ENCODE data around the gene CACNB2. TPM values are rescaled to one million over a fixed set of nuclear protein-coding genes. Genes with fewer than 3 reads are reported as not detected.

CACNB2 gene
- total RNA-seq, 1 experiment from 2014 or later = 34.1 TPM

DNA sequence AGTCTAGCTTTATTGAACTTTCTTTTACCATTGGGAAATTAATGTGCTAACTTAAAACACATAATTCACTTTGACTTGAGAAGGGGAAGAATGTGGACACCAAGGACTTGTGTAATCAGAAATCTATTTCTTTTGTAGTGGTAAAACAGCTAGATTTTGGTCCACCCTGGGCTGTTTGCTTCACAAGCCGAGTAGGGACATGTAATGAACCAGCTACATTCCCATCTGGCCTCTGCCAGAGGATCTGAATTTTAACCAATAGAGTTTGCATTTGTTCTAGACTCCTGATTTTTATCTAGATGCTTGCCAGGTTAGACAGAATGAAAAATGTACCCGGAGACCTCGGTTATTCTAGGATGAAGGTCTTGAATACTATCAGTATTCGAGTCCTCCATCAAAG lies 1.9 kb downstream of the CACNB2 start:
- Histone ChIP-seq H3K9me3 (ENCODE audit: low read depth, low read length, poor library complexity, severe bottlenecking) (peaks cover 5% of the 10 kb centered on the region), H3K4me3 (ENCODE audit: low read depth, low read length, poor library complexity, severe bottlenecking) (peak overlapping the region; percentile 83), H3K27ac (ENCODE audit: low read depth, low read length, poor library complexity, severe bottlenecking) (peak overlapping the region; percentile 88), H3K4me1 (ENCODE audit: insufficient read depth, low read length, poor library complexity, severe bottlenecking) (peaks cover 39% of the 10 kb centered on the region), H3K27me3 (replicated peaks; ENCODE audit: insufficient read depth, low read depth, low read length, poor library complexity) (no peaks in the 10 kb centered on the region), H3K36me3 (ENCODE audit: insufficient read depth, low read length, poor library complexity, severe bottlenecking) (no peaks in the 10 kb centered on the region)
- ChIA-PET CTCF (interaction anchor here (0.5 kb wide), 1 partner anchor 9 kb away, joined by 5 read pairs; no protein-coding TSS in a partner anchor), POLR2A (ENCODE audit: low non-redundant PET) (no interaction called here)
- intact Hi-C loops (cut with micrococcal nuclease; ENCODE audit: unreplicated experiment) = loop anchor here (5.0 to 10.0 kb wide), 3 partner anchors 55 to 537 kb away; no protein-coding TSS in a partner anchor
- no peak for TF ChIP-seq EZH2 (IDR thresholded peaks at IDR 0.05; ENCODE audit: borderline replicate concordance, low read depth, low read length, poor library complexity, severe bottlenecking)
- TF ChIP-seq, protein P1, sequence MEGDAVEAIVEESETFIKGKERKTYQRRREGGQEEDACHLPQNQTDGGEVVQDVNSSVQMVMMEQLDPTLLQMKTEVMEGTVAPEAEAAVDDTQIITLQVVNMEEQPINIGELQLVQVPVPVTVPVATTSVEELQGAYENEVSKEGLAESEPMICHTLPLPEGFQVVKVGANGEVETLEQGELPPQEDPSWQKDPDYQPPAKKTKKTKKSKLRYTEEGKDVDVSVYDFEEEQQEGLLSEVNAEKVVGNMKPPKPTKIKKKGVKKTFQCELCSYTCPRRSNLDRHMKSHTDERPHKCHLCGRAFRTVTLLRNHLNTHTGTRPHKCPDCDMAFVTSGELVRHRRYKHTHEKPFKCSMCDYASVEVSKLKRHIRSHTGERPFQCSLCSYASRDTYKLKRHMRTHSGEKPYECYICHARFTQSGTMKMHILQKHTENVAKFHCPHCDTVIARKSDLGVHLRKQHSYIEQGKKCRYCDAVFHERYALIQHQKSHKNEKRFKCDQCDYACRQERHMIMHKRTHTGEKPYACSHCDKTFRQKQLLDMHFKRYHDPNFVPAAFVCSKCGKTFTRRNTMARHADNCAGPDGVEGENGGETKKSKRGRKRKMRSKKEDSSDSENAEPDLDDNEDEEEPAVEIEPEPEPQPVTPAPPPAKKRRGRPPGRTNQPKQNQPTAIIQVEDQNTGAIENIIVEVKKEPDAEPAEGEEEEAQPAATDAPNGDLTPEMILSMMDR (conservative IDR thresholded peaks at IDR 0.05; ENCODE audit: low read depth, low read length) = no peak
- TSS peak; percentile 47 for BruUV-seq (replicated peaks)
- no peak for DNase-seq (ENCODE audit: low spot score)

DNA sequence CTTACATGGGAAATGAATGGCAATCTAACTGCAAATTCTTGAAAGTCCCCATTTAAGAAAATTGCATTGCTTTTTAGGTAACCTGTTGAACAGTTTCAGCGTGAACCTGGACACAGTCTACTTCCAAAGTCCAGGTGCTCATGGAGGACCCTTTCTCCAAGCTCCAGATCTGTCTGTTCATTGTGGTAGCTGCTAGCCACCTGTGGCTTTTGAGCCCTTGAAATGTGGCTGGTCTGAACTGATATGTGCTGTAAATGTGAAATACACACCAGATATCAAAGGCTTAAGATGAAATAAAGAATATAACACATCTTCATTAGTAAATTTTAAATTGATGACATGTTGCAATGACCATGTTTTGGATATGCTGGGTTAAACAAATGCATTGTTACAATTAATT lies 4.2 kb downstream of the CACNB2 start:
- Histone ChIP-seq H3K4me1 (ENCODE audit: insufficient read depth, low read length, poor library complexity, severe bottlenecking) (peaks cover 55% of the 10 kb centered on the region), H3K9me3 (ENCODE audit: low read depth, low read length, poor library complexity, severe bottlenecking) (no peaks in the 10 kb centered on the region), H3K27ac (ENCODE audit: low read depth, low read length, poor library complexity, severe bottlenecking) (peak overlapping the region; percentile 69), H3K4me3 (ENCODE audit: low read depth, low read length, poor library complexity, severe bottlenecking) (no peak overlapping the region), H3K27me3 (replicated peaks; ENCODE audit: insufficient read depth, low read depth, low read length, poor library complexity) (no peaks in the 10 kb centered on the region), H3K36me3 (ENCODE audit: insufficient read depth, low read length, poor library complexity, severe bottlenecking) (no peaks in the 10 kb centered on the region)
- BruUV-seq (replicated peaks) = no TSS peak
- CTCF ChIA-PET = no interaction called here
- TF ChIP-seq, protein P1 (conservative IDR thresholded peaks at IDR 0.05; ENCODE audit: low read depth, low read length) = no peak
- TF ChIP-seq EZH2 (IDR thresholded peaks at IDR 0.05; ENCODE audit: borderline replicate concordance, low read depth, low read length, poor library complexity, severe bottlenecking) = no peak
- no peak for DNase-seq (ENCODE audit: low spot score)
- POLR2A ChIA-PET (ENCODE audit: low non-redundant PET) = no interaction called here
- intact Hi-C loops (cut with micrococcal nuclease; ENCODE audit: unreplicated experiment) = loop anchor here (5.0 to 10.0 kb wide), 3 partner anchors 53 to 540 kb away; no protein-coding TSS in a partner anchor

DNA sequence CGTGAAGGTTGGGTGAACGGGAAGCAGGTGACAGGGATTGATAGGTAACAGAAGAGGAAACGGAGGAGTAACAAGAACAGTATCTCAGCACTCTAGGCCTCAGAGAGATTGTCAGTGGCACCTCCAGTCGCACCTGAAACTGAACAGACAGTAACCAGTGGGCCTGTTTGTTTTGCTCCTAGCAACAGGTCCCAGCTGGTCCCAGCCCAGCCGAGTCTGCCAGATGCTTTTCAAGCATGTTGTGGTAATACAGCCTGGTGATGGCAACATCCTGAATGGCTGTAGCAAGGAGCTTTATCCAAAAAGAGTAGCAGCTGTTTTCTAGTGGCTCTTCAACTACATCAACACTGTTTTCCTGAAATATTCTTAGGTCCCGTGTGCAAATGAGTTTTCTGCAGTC lies 4.7 kb downstream of the CACNB2 start:
- DNase-seq (ENCODE audit: low spot score) = peak; percentile 58
- no TSS peak for BruUV-seq (replicated peaks)
- no peaks in the 10 kb centered on the region for H3K9me3 ChIP-seq (ENCODE audit: low read depth, low read length, poor library complexity, severe bottlenecking)

More for the DNA sequence above, 4.7 kb downstream of the CACNB2 start:
- no peak overlapping the region for H3K4me3 ChIP-seq (ENCODE audit: low read depth, low read length, poor library complexity, severe bottlenecking)
- CTCF ChIA-PET = no interaction called here
- POLR2A ChIA-PET (ENCODE audit: low non-redundant PET) = no interaction called here
- intact Hi-C loops (cut with micrococcal nuclease; ENCODE audit: unreplicated experiment) = loop anchor here (5.0 to 10.0 kb wide), 3 partner anchors 52 to 540 kb away; no protein-coding TSS in a partner anchor
- H3K4me1 ChIP-seq (ENCODE audit: insufficient read depth, low read length, poor library complexity, severe bottlenecking) = peaks cover 55% of the 10 kb centered on the region
- H3K36me3 ChIP-seq (ENCODE audit: insufficient read depth, low read length, poor library complexity, severe bottlenecking) = no peaks in the 10 kb centered on the region
- H3K27me3 ChIP-seq (replicated peaks; ENCODE audit: insufficient read depth, low read depth, low read length, poor library complexity) = no peaks in the 10 kb centered on the region
- TF ChIP-seq, protein P1 (conservative IDR thresholded peaks at IDR 0.05; ENCODE audit: low read depth, low read length) = no peak
- no peak for TF ChIP-seq EZH2 (IDR thresholded peaks at IDR 0.05; ENCODE audit: borderline replicate concordance, low read depth, low read length, poor library complexity, severe bottlenecking)
- peak overlapping the region; percentile 69 for H3K27ac ChIP-seq (ENCODE audit: low read depth, low read length, poor library complexity, severe bottlenecking)
